ENCODE results near the gene ALOX5AP. TPM values are rescaled to one million over a fixed set of nuclear protein-coding genes. Genes with fewer than 3 reads are reported as not detected.

ALOX5AP gene
- total RNA-seq, 1 experiment from 2014 or later = not detected

DNA sequence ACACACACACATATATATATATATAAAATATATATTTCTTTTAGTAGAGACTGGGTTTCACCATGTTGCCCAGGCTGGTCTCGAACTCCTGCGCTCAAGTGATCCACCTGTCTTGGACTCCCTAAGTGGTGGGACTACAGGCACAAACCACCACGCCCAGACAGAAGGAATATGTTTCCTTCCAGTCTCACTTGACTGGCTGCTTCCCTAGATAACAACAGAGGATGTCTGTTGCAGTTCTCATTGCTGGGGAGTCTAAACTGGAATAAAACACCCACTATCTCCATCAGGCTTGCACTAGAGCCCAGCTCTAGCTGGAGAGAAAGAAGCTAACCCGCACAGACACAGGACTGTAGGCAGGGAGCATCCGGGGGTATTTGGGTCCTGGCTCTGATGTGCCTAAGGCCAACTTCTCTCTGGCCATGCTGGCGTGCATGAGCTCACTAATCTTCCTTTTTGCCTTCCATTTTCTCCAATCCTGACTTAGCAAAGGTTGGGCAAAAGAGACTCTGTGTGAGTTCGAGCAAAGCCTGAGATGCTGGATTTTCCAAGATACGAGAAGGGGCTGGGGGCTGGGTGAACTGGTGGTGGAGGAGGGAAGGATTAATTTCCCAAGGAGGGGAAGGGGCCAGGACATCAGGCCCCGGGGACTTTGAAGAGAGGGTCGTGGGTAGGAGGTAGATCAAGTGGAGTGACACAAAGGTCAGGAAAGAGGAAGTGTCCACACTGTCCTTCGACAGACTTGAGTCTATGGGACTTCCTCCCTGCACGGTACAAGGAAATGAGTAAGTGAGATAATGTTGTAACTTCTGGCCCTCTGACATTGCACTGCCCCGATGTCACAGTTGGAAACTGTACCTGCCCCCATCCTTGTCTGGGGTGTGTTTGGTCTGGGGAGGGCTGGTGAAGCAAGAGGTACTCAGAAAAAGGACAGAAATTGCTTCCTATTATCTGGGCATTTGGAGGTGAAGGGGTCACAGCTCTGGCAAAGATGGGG lies 22.5 kb upstream of the ALOX5AP start:
- no peak for DNase-seq (ENCODE audit: low spot score)
- in situ Hi-C loops (cut with HindIII; ENCODE audit: low sequenced_read_pairs) = no loop called here

DNA sequence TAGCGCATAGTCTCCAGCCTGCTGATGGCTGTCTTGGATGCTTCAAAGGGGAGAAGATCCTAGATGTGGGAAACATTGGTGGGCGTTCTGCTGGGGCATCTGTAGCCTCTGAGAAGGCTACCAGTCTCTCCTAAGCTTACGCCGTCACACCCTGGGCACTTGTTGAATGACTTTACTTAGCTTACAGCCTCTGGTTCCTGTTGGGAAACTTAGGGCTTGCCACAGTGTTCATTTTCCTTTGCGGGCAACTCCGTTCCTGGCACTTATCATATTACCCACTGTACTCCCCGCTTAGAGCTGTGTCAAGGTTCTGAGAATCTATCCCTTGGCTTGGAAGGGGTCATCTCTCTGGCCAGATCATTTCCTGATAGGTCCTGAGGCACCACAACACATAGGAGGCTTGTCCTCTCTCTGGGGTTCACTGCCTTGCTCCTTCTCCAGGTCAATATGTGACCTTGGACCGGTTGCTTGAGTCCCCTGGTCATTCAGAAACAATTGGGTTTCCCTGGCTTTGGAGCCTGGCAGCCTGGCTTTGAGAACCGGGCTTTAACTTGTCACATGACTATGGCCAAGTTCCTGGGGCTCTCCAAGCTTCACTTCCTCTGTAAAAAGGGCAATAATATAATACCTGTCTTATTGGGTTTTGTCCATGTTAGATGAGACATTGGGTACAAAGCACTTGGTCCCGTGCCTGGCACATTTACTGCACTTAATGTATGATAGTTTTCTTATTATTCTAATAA lies 20.5 kb upstream of the ALOX5AP start:
- no peak for DNase-seq (ENCODE audit: low spot score)
- in situ Hi-C loops (cut with HindIII; ENCODE audit: low sequenced_read_pairs) = no loop called here

DNA sequence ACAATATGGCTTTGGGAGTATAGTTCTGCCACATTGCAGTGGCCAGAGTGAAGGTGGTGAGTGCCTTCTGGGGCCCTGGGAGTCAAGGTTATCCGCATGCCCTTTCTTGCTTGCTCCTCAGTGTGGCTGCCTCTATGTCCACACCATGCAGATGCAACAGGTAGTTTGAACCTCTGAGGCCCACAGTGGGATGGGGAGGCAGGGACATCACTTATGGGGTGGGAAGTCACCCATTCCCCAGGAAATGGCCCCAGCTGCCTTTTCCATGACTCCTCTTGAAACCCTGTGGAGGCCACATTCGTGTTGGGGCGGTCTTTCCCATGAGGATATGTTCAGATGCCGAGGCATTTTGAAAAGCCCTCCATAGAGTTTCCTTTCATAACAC lies 20.0 kb upstream of the ALOX5AP start:
- DNase-seq (ENCODE audit: low spot score) = no peak
- in situ Hi-C loops (cut with HindIII; ENCODE audit: low sequenced_read_pairs) = no loop called here

GRCh38 chr13:30715837-30716236 lies 19.5 kb upstream of the ALOX5AP start:
- in situ Hi-C loops (cut with HindIII; ENCODE audit: low sequenced_read_pairs) = no loop called here

DNA sequence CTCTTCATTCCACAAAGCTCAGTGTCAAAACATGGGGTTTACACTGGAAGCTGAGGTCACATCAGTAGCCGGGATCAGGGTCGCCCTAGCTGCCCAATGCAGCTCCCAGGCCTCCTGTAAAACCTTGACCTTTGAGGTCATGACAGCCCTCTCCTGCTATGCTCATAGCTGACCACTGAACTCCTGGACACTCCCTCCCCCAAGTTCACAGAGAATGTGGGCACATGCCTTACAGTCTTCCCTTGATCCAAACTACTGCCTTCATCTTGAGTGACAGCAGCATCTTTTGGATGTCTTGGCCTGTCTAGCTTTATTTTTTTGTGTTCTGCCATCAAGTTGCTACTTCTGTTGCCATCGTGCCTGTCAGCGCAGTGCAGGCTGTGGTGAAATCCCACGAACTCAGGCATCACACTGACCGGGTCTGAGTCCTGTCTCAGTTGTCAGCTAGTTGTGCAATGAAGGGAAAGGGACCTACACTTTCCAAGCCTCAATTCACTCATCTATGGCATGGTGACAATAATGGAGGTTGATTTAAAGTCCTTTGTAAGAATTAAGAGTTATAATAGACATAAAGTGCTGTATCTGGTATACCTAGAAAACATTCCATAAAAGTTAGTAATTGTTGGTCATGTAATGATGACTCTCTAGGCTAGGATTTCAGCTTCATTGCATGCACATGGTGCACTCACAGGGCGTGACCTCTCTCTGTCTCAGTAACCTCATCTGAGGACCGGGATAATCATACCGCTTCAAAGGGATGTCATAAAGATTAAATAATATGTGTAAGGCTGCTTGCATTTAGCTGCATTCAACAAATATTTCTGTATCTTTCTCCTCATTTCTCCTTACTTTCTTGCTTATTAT lies 16.4 kb upstream of the ALOX5AP start:
- in situ Hi-C loops (cut with HindIII; ENCODE audit: low sequenced_read_pairs) = no loop called here
- no peak for DNase-seq (ENCODE audit: low spot score)

More at GRCh38 chr13:30715837-30716236, 19.5 kb upstream of the ALOX5AP start:
- DNase-seq (ENCODE audit: low spot score) = no peak

GRCh38 chr13:30719525-30719914 lies 15.8 kb upstream of the ALOX5AP start:
- no peak for DNase-seq (ENCODE audit: low spot score)
- in situ Hi-C loops (cut with HindIII; ENCODE audit: low sequenced_read_pairs) = no loop called here

- in situ Hi-C loops (cut with HindIII; ENCODE audit: low sequenced_read_pairs) = no loop called here
- DNase-seq (ENCODE audit: low spot score) = no peak
These were observed 15.0 kb upstream of the ALOX5AP start for GRCh38 chr13:30720172-30720869.

- no peak for DNase-seq (ENCODE audit: low spot score)
- in situ Hi-C loops (cut with HindIII; ENCODE audit: low sequenced_read_pairs) = no loop called here
These were observed 13.4 kb upstream of the ALOX5AP start for GRCh38 chr13:30721936-30722335.

DNA sequence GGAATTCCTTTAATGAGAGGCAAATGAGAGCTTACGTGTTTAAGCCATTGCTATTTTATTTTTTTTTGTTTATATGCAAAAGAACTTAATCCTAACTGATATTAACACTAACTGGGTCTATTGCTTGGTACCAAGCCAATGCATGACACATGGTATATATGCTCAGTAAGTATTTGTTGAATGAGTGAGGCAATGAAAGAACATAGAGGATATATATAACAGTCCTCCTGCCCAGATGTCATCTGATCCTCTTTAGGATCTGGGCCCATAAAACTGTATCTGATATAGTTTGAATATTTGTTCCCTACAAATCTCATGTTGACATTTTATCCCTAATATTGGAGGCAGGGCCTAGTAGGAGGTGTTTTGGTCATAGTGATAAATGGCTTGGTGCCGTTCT lies 13.0 kb upstream of the ALOX5AP start:
- in situ Hi-C loops (cut with HindIII; ENCODE audit: low sequenced_read_pairs) = no loop called here
- DNase-seq (ENCODE audit: low spot score) = no peak

DNA sequence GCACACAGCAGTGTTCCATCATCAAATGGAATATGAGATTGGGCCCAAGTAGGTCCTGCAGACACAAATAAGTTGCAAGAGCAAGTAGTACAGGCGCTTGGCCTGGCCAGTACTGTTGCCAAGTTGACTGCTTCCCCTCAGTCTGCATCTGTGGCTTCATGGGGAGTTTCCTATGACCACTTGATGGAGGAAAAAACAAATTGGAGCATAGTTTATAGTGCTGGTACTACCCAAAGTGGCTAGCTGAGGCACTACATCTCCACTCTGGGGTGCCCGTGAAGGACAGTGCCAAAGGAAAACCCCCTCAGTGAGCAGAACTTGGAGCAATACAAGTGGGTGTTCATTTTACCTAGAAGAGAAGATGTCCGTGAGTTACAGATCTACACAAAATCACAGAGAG lies 10.6 kb upstream of the ALOX5AP start:
- in situ Hi-C loops (cut with HindIII; ENCODE audit: low sequenced_read_pairs) = no loop called here
- DNase-seq (ENCODE audit: low spot score) = no peak

DNA sequence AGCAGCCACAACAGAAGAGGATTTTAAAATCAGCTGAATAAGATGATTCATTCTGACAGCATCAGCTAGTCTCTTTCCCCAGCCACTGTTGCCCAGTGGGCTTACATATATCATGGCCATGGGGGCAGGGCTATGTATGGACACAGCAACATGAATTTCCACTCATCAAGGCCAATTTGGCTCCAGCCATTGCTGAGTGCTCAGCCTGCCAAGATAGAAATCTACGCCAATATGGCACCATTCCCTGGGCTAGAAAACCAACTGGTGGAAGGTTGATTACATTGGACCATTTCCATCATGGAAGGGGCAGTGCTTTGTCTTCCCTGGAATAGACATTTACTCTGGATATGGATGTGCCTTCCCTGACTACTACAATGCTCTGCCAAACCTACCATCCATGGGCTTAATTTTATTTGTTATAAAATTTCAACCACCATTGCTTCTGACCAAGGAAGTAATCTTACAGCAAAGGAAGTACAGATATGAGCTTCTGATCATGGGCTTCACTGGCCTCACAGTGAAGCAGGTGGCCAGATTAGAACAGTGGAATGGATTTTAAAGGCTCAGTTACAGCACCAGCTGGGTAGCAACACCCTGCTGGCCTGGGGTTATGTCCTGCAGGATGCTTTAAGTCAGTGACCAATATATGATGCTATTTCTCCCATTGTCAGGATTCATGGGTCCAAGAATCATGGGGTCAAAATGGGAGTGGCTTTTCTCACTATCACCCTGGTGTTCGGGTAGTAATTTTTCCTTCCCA lies 9.8 kb upstream of the ALOX5AP start:
- in situ Hi-C loops (cut with HindIII; ENCODE audit: low sequenced_read_pairs) = no loop called here
- DNase-seq (ENCODE audit: low spot score) = peak; percentile 98

DNA sequence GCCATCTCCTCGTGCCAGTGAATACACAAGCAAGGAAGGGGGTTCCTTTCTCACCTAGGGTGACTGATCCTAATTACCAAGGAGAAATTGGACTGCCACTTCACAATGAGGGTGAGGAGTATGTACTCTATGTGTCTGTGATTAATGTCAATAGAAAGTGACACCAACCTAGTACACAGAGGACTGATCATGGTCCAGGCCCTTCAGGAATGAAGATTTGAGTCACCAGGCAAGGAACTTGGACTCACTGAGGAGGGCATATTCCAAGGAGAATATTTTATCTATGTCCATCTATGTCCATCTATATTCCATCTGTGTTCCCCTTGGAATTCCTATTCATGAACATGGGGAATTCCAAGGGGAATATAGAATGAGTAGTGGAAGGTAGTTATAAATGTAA lies 9.2 kb upstream of the ALOX5AP start:
- in situ Hi-C loops (cut with HindIII; ENCODE audit: low sequenced_read_pairs) = no loop called here
- DNase-seq (ENCODE audit: low spot score) = no peak

GRCh38 chr13:30727491-30728355 lies 7.6 kb upstream of the ALOX5AP start:
- in situ Hi-C loops (cut with HindIII; ENCODE audit: low sequenced_read_pairs) = no loop called here
- DNase-seq (ENCODE audit: low spot score) = peak; percentile 96

DNA sequence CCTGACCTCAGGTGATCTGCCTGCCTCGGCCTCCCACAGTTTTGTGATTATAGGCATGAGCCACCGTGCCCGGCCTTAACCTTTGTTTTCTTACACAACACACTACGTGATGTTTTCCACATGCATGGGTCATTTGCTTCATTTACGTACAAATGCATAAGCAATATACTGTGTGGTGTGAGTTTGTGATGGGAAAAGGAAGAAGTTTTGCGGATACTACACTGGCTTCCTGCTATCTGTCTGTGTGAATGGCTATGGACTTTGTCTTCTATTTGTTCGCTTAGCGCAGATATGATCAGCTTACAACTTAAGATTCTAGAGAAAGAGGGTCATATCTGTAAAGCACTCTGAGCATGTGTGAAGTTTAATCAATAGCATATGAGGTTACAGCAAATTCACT lies 5.5 kb upstream of the ALOX5AP start:
- in situ Hi-C loops (cut with HindIII; ENCODE audit: low sequenced_read_pairs) = no loop called here
- no peak for DNase-seq (ENCODE audit: low spot score)

DNA sequence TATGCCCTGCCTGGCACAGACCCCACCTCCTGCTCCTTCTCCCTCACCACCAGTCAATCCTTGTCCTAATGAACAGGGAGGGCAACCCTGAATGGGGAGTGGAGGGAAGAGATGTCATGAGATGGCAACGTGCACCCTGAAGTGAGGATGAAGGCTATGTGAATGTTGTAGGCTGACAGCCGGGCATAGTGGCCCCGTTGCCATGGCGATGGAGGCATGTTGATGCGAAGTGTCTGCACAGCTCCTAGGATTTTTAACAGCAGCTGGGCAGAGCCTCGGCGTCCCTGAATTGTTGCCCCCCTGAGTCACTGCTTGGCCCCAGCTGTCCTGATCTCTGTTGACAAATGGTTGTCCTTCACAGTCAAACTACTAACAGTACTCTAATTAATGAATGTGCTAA lies 4.8 kb upstream of the ALOX5AP start:
- in situ Hi-C loops (cut with HindIII; ENCODE audit: low sequenced_read_pairs) = no loop called here
- peak; percentile 69 for DNase-seq (ENCODE audit: low spot score)

- peak; percentile 53 for DNase-seq (ENCODE audit: low spot score)
- in situ Hi-C loops (cut with HindIII; ENCODE audit: low sequenced_read_pairs) = no loop called here
These were observed 3.8 kb upstream of the ALOX5AP start for GRCh38 chr13:30731361-30732045.

- DNase-seq (ENCODE audit: low spot score) = no peak
- in situ Hi-C loops (cut with HindIII; ENCODE audit: low sequenced_read_pairs) = no loop called here
These were observed 3.3 kb upstream of the ALOX5AP start for GRCh38 chr13:30732046-30732390.
